GM08714 (cell line): ENCODE data around the gene CCL22.
"Not testable (repeated sequence)": the region's sequence is repeated elsewhere in the genome, so short reads cannot be mapped to it uniquely, and the experiment has no call there.

Source experiments
- H3K4me3 ChIP-seq: fragments of 200-500 bp; sonication (Bioruptor generic); 2 replicates; pipeline ENCODE4 v1.5.1; 2014; ENCODE audit warnings: mild to moderate bottlenecking, low read length, inconsistent platforms
- ZNF274 ChIP-seq: IDR thresholded peaks from 2 replicates; pipeline ENCODE4 v1.6.1; 2012; ENCODE audit warnings: mild to moderate bottlenecking, low read depth, low read length

The CCL22 gene

GRCh38 chr16:57341062-57341440, 17.5 kb upstream of the CCL22 start:
- peak overlapping the region; percentile 6; the same call in 1 of the 2 replicates for H3K4me3 ChIP-seq
- no peak for TF ChIP-seq ZNF274

- H3K4me3 ChIP-seq: no peak overlapping the region
- no peak for TF ChIP-seq ZNF274
Observed at GRCh38 chr16:57341441-57342303, 16.9 kb upstream of the CCL22 start.

- H3K4me3 ChIP-seq: not testable (repeated sequence)
Observed at GRCh38 chr16:57342606-57343005, 16.0 kb upstream of the CCL22 start.

GRCh38 chr16:57343221-57343620, 15.4 kb upstream of the CCL22 start:
- no peak overlapping the region for H3K4me3 ChIP-seq
- TF ChIP-seq ZNF274: no peak

GRCh38 chr16:57344094-57344493, 14.5 kb upstream of the CCL22 start:
- H3K4me3 ChIP-seq: not testable (repeated sequence)

- no peak overlapping the region for H3K4me3 ChIP-seq
- no peak for TF ChIP-seq ZNF274
Observed at GRCh38 chr16:57345021-57345420, 13.6 kb upstream of the CCL22 start.

GRCh38 chr16:57345666-57346204, 12.8 kb upstream of the CCL22 start:
- H3K4me3 ChIP-seq: no peak overlapping the region
- no peak for TF ChIP-seq ZNF274

GRCh38 chr16:57347858-57348257, 10.7 kb upstream of the CCL22 start:
- TF ChIP-seq ZNF274: no peak
- no peak overlapping the region for H3K4me3 ChIP-seq

GRCh38 chr16:57348327-57348726, 10.3 kb upstream of the CCL22 start:
- no peak overlapping the region for H3K4me3 ChIP-seq
- no peak for TF ChIP-seq ZNF274

- no peak for TF ChIP-seq ZNF274
- H3K4me3 ChIP-seq: no peak overlapping the region; the same call in 1 of the 2 replicates
Observed at GRCh38 chr16:57349212-57350031, 9.2 kb upstream of the CCL22 start.

- H3K4me3 ChIP-seq: no peak overlapping the region
Observed at GRCh38 chr16:57352636-57353047, 5.9 kb upstream of the CCL22 start.

GRCh38 chr16:57354311-57354710, 4.3 kb upstream of the CCL22 start:
- TF ChIP-seq ZNF274: no peak
- no peak overlapping the region for H3K4me3 ChIP-seq

More at GRCh38 chr16:57352636-57353047, 5.9 kb upstream of the CCL22 start:
- no peak for TF ChIP-seq ZNF274

GRCh38 chr16:57355898-57356414, 2.6 kb upstream of the CCL22 start:
- no peak for TF ChIP-seq ZNF274

GRCh38 chr16:57356547-57356946, 2.0 kb upstream of the CCL22 start:
- no peak for TF ChIP-seq ZNF274
- no peak overlapping the region for H3K4me3 ChIP-seq

More at GRCh38 chr16:57355898-57356414, 2.6 kb upstream of the CCL22 start:
- H3K4me3 ChIP-seq: no peak overlapping the region

GRCh38 chr16:57357330-57358085, 1.1 kb upstream of the CCL22 start:
- TF ChIP-seq ZNF274: no peak
- no peak overlapping the region for H3K4me3 ChIP-seq
